HEK293 (cell line): ENCODE results near the gene MTUS2.

Experiments used
- CTCF ChIA-PET: fragments of 350-600 bp; formaldehyde crosslinking; extraction: SDS; loops from one replicate; lab custom pipeline; 2021; ENCODE audit warnings: antibody characterized with exemption; lab: Yijun Ruan, JAX
- POLR2A ChIA-PET: fragments of 300-600 bp; formaldehyde crosslinking; extraction: SDS; loops from one replicate; lab custom pipeline; 2020; ENCODE audit warnings: antibody characterized with exemption, inconsistent platforms; lab: Yijun Ruan, JAX
- H3K27ac ChIP-seq: fragments of 200-500 bp; sonication (Bioruptor generic); 2 replicates; pipeline ENCODE4 v1.5.1; 2014; ENCODE audit warnings: low read depth, low read length, control low read depth, inconsistent platforms; ENCODE audit errors: extremely low read depth
- H3K36me3 ChIP-seq, 2 experiments: fragments of 200-500 bp in 1 of 2; sonication (Bioruptor generic) in 1 of 2; 1 replicate in 1 of 2; 2 replicates in 1 of 2; pipeline ENCODE4 v1.5.1; 2014 to 2017; ENCODE audit warnings: inconsistent platforms in 2 of 2, low read length in 2 of 2; ENCODE audit not compliant: control insufficient read depth in 2 of 2, insufficient read depth in 1 of 2
- H3K4me1 ChIP-seq: fragments of 200-500 bp; sonication (Bioruptor generic); 2 replicates; pipeline ENCODE4 v1.5.1; 2014; ENCODE audit warnings: mild to moderate bottlenecking, low read length, inconsistent platforms; ENCODE audit not compliant: control insufficient read depth, insufficient read depth
- H3K4me3 ChIP-seq: 2 replicates; pipeline ENCODE4 v1.5.1; 2011; ENCODE audit warnings: low read depth, mild to moderate bottlenecking, control low read depth, low read length, moderate library complexity
- H3K9me3 ChIP-seq: fragments of 200-500 bp; sonication (Bioruptor generic); 2 replicates; pipeline ENCODE4 v1.5.1; 2014; ENCODE audit warnings: low read depth, low read length, inconsistent platforms; ENCODE audit not compliant: control insufficient read depth, insufficient read depth
- MEIS1 ChIP-seq: sonication (generic); formaldehyde crosslinking; IDR thresholded peaks from 2 replicates; pipeline ENCODE4 v1.8.1; 2022; ENCODE audit warnings: missing genetic modification reagents, mild to moderate bottlenecking, borderline replicate concordance
- SCRT1 ChIP-seq: fragments of 450-650 bp; formaldehyde crosslinking; IDR thresholded peaks from 2 replicates; pipeline ENCODE4 v1.5.1; 2016; ENCODE audit warnings: missing biosample characterization, missing genetic modification characterization, borderline replicate concordance
- ZBTB48 ChIP-seq: fragments of 450-650 bp; formaldehyde crosslinking; IDR thresholded peaks from 2 replicates; pipeline ENCODE4 v1.5.1; 2016; ENCODE audit warnings: missing biosample characterization, missing genetic modification characterization
- ZFHX2 ChIP-seq: fragments of 450-650 bp; formaldehyde crosslinking; conservative IDR thresholded peaks from 2 replicates; pipeline ENCODE4 v1.5.1; 2016; ENCODE audit warnings: missing biosample characterization, missing genetic modification characterization
- ZNF114 ChIP-seq: fragments of 450-650 bp; formaldehyde crosslinking; IDR thresholded peaks from 2 replicates; pipeline ENCODE4 v1.5.0; 2017; ENCODE audit warnings: missing biosample characterization, missing genetic modification characterization
- ZNF157 ChIP-seq: fragments of 450-650 bp; formaldehyde crosslinking; IDR thresholded peaks from 2 replicates; pipeline ENCODE4 v1.5.1; 2016; ENCODE audit warnings: missing biosample characterization, missing genetic modification characterization
- ZNF214 ChIP-seq: fragments of 450-650 bp; formaldehyde crosslinking; IDR thresholded peaks from 2 replicates; pipeline ENCODE4 v1.5.1; 2017; ENCODE audit warnings: missing biosample characterization, mild to moderate bottlenecking, missing genetic modification characterization, borderline replicate concordance
- ZNF223 ChIP-seq: fragments of 450-650 bp; formaldehyde crosslinking; IDR thresholded peaks from 2 replicates; pipeline ENCODE4 v1.5.1; 2016; ENCODE audit warnings: missing biosample characterization, missing genetic modification characterization
- ZNF335 ChIP-seq: fragments of 450-650 bp; formaldehyde crosslinking; conservative IDR thresholded peaks from 2 replicates; pipeline ENCODE4 v1.5.1; 2016; ENCODE audit warnings: missing biosample characterization, missing genetic modification characterization
- ZNF416 ChIP-seq: fragments of 450-650 bp; formaldehyde crosslinking; IDR thresholded peaks from 2 replicates; pipeline ENCODE4 v1.5.1; 2016; ENCODE audit warnings: missing biosample characterization, missing genetic modification characterization
- ZNF423 ChIP-seq: fragments of 450-650 bp; formaldehyde crosslinking; IDR thresholded peaks from 2 replicates; pipeline ENCODE4 v1.5.1; 2016; ENCODE audit warnings: missing biosample characterization, missing genetic modification characterization
- ZNF473 ChIP-seq: fragments of 450-650 bp; formaldehyde crosslinking; IDR thresholded peaks from 2 replicates; pipeline ENCODE4 v1.5.1; 2017; ENCODE audit warnings: missing biosample characterization, missing genetic modification characterization
- ZNF501 ChIP-seq: fragments of 450-650 bp; formaldehyde crosslinking; IDR thresholded peaks from 2 replicates; pipeline ENCODE4 v1.5.1; 2016; ENCODE audit warnings: missing biosample characterization, missing genetic modification characterization
- ZNF621 ChIP-seq: fragments of 450-650 bp; formaldehyde crosslinking; IDR thresholded peaks from 2 replicates; pipeline ENCODE4 v1.5.1; 2017; ENCODE audit warnings: missing biosample characterization, missing genetic modification characterization
- ZNF624 ChIP-seq: fragments of 450-650 bp; formaldehyde crosslinking; IDR thresholded peaks from 2 replicates; pipeline ENCODE4 v1.5.1; 2017; ENCODE audit warnings: missing biosample characterization, missing genetic modification characterization
- TF ChIP-seq, protein P1 (sequence below): fragments of 450-650 bp; formaldehyde crosslinking; IDR thresholded peaks from 2 replicates; pipeline ENCODE4 v1.5.1; 2016; ENCODE audit warnings: missing biosample characterization, missing genetic modification characterization
- TF ChIP-seq, protein P2 (sequence below): fragments of 450-650 bp; formaldehyde crosslinking; IDR thresholded peaks from 2 replicates; pipeline ENCODE4 v1.5.1; 2016; ENCODE audit warnings: missing biosample characterization, missing genetic modification characterization
- TF ChIP-seq, protein P3 (sequence below): fragments of 450-650 bp; formaldehyde crosslinking; IDR thresholded peaks from 2 replicates; pipeline ENCODE4 v1.5.1; 2016; ENCODE audit warnings: missing biosample characterization, missing genetic modification characterization, borderline replicate concordance
- TF ChIP-seq, protein P4 (sequence below): fragments of 450-650 bp; formaldehyde crosslinking; conservative IDR thresholded peaks from 2 replicates; pipeline ENCODE4 v1.5.1; 2016; ENCODE audit warnings: low read depth, missing biosample characterization, missing genetic modification characterization
- TF ChIP-seq, protein P5 (sequence below): fragments of 450-650 bp; formaldehyde crosslinking; IDR thresholded peaks from 2 replicates; pipeline ENCODE4 v1.5.0; 2017; ENCODE audit warnings: missing biosample characterization, missing genetic modification characterization, borderline replicate concordance

The MTUS2 gene

DNA sequence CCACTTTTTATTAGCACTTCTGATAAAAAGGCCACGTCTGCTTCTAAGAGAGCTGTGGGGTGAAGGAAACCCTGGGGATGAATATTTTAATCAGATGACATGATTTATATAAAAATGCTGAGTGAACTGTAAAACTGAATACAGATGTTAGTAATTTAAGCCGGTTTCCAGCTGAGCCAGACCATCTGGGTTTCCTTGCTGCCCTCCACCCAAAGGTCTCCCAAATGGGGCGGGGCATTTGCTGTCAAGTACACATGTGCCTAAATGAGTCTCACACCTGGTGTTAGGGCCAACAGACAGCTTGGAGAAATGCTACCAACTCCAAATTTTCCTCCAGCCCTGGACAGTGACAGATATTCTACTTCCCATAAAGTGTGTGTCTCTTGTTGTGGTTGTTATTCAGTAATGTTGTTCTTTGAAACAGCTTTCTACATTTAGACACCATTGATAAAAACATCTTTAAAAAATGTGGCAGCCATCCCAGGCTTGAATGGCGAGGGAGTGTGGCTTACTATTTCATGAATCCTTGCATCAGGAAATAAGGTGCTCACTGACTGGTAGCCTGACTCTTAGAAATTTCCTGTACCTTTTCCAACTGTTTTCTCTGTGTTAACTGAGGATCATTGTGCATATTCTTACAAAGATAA lies 350.4 kb downstream of the MTUS2 start (continued):
- TF ChIP-seq ZNF624, result no peak
- TF ChIP-seq ZNF114 (tag by site-specific recombination), result no peak
- no peak for TF ChIP-seq ZNF157
- no peak for TF ChIP-seq ZNF473 (tag by site-specific recombination)
- no peak for TF ChIP-seq ZNF214
- TF ChIP-seq ZBTB48 (tag by site-specific recombination), result no peak
- TF ChIP-seq, protein P1, sequence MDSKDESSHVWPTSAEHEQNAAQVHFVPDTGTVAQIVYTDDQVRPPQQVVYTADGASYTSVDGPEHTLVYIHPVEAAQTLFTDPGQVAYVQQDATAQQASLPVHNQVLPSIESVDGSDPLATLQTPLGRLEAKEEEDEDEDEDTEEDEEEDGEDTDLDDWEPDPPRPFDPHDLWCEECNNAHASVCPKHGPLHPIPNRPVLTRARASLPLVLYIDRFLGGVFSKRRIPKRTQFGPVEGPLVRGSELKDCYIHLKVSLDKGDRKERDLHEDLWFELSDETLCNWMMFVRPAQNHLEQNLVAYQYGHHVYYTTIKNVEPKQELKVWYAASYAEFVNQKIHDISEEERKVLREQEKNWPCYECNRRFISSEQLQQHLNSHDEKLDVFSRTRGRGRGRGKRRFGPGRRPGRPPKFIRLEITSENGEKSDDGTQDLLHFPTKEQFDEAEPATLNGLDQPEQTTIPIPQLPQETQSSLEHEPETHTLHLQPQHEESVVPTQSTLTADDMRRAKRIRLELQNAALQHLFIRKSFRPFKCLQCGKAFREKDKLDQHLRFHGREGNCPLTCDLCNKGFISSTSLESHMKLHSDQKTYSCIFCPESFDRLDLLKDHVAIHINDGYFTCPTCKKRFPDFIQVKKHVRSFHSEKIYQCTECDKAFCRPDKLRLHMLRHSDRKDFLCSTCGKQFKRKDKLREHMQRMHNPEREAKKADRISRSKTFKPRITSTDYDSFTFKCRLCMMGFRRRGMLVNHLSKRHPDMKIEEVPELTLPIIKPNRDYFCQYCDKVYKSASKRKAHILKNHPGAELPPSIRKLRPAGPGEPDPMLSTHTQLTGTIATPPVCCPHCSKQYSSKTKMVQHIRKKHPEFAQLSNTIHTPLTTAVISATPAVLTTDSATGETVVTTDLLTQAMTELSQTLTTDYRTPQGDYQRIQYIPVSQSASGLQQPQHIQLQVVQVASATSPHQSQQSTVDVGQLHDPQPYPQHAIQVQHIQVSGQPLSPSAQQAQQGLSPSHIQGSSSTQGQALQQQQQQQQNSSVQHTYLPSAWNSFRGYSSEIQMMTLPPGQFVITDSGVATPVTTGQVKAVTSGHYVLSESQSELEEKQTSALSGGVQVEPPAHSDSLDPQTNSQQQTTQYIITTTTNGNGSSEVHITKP (tag by site-specific recombination), result no peak
- TF ChIP-seq, protein P2, sequence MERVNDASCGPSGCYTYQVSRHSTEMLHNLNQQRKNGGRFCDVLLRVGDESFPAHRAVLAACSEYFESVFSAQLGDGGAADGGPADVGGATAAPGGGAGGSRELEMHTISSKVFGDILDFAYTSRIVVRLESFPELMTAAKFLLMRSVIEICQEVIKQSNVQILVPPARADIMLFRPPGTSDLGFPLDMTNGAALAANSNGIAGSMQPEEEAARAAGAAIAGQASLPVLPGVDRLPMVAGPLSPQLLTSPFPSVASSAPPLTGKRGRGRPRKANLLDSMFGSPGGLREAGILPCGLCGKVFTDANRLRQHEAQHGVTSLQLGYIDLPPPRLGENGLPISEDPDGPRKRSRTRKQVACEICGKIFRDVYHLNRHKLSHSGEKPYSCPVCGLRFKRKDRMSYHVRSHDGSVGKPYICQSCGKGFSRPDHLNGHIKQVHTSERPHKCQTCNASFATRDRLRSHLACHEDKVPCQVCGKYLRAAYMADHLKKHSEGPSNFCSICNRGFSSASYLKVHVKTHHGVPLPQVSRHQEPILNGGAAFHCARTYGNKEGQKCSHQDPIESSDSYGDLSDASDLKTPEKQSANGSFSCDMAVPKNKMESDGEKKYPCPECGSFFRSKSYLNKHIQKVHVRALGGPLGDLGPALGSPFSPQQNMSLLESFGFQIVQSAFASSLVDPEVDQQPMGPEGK (tag by site-specific recombination), result no peak
- no peak for TF ChIP-seq ZNF416
- no peak for TF ChIP-seq ZNF621 (tag by site-specific recombination)

DNA sequence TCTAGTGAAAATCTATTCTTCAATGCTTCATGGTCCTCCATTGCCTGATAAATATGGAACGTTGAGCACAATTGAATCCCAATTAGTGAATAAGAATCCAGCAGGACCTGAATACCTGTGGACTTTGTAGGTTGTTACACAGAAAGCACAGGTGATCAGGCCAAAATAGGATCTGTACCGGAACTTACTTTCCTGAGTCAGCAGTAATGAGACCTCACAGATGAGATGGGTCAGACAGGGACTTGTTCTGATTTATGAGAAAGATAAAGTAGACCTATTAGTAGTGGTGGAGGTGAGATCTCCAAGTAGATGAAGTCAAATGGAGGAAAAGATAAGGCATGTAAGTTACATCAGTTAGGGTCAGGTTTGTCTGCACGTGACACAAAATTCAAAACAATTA lies 351.1 kb downstream of the MTUS2 start:
- Histone ChIP-seq H3K9me3 (no peaks in the 10 kb centered on the region), H3K4me1 (no peaks in the 10 kb centered on the region), H3K27ac (no peak overlapping the region), H3K36me3 (no peaks in the 10 kb centered on the region), H3K4me3 (no peak overlapping the region)
- CTCF ChIA-PET, result no interaction called here
- POLR2A ChIA-PET, result no interaction called here
- TF ChIP-seq ZNF501 (tag by site-specific recombination) (no peak), ZNF335 (tag by site-specific recombination) (no peak), ZNF423 (tag by site-specific recombination) (no peak), ZNF416 (no peak), ZNF223 (tag by site-specific recombination) (no peak), ZFHX2 (no peak), SCRT1 (tag by site-specific recombination) (no peak), MEIS1 (CRISPR knock-in tag) (no peak)
- TF ChIP-seq, protein P3, sequence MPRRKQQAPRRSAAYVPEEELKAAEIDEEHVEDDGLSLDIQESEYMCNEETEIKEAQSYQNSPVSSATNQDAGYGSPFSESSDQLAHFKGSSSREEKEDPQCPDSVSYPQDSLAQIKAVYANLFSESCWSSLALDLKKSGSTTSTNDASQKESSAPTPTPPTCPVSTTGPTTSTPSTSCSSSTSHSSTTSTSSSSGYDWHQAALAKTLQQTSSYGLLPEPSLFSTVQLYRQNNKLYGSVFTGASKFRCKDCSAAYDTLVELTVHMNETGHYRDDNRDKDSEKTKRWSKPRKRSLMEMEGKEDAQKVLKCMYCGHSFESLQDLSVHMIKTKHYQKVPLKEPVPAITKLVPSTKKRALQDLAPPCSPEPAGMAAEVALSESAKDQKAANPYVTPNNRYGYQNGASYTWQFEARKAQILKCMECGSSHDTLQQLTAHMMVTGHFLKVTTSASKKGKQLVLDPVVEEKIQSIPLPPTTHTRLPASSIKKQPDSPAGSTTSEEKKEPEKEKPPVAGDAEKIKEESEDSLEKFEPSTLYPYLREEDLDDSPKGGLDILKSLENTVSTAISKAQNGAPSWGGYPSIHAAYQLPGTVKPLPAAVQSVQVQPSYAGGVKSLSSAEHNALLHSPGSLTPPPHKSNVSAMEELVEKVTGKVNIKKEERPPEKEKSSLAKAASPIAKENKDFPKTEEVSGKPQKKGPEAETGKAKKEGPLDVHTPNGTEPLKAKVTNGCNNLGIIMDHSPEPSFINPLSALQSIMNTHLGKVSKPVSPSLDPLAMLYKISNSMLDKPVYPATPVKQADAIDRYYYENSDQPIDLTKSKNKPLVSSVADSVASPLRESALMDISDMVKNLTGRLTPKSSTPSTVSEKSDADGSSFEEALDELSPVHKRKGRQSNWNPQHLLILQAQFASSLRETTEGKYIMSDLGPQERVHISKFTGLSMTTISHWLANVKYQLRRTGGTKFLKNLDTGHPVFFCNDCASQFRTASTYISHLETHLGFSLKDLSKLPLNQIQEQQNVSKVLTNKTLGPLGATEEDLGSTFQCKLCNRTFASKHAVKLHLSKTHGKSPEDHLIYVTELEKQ (tag by site-specific recombination), result no peak
- TF ChIP-seq, protein P4, sequence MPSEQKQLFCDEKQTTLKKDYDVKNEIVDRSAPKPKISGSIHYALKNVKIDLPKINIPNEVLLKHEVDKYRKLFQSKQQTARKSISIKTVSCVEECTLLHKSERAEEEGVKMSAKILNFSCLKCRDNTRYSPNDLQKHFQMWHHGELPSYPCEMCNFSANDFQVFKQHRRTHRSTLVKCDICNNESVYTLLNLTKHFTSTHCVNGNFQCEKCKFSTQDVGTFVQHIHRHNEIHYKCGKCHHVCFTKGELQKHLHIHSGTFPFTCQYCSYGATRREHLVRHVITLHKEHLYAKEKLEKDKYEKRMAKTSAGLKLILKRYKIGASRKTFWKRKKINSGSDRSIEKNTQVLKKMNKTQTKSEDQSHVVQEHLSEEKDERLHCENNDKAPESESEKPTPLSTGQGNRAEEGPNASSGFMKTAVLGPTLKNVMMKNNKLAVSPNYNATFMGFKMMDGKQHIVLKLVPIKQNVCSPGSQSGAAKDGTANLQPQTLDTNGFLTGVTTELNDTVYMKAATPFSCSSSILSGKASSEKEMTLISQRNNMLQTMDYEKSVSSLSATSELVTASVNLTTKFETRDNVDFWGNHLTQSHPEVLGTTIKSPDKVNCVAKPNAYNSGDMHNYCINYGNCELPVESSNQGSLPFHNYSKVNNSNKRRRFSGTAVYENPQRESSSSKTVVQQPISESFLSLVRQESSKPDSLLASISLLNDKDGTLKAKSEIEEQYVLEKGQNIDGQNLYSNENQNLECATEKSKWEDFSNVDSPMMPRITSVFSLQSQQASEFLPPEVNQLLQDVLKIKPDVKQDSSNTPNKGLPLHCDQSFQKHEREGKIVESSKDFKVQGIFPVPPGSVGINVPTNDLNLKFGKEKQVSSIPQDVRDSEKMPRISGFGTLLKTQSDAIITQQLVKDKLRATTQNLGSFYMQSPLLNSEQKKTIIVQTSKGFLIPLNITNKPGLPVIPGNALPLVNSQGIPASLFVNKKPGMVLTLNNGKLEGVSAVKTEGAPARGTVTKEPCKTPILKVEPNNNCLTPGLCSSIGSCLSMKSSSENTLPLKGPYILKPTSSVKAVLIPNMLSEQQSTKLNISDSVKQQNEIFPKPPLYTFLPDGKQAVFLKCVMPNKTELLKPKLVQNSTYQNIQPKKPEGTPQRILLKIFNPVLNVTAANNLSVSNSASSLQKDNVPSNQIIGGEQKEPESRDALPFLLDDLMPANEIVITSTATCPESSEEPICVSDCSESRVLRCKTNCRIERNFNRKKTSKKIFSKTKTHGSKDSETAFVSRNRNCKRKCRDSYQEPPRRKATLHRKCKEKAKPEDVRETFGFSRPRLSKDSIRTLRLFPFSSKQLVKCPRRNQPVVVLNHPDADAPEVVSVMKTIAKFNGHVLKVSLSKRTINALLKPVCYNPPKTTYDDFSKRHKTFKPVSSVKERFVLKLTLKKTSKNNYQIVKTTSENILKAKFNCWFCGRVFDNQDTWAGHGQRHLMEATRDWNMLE, result no peak
- TF ChIP-seq, protein P5, sequence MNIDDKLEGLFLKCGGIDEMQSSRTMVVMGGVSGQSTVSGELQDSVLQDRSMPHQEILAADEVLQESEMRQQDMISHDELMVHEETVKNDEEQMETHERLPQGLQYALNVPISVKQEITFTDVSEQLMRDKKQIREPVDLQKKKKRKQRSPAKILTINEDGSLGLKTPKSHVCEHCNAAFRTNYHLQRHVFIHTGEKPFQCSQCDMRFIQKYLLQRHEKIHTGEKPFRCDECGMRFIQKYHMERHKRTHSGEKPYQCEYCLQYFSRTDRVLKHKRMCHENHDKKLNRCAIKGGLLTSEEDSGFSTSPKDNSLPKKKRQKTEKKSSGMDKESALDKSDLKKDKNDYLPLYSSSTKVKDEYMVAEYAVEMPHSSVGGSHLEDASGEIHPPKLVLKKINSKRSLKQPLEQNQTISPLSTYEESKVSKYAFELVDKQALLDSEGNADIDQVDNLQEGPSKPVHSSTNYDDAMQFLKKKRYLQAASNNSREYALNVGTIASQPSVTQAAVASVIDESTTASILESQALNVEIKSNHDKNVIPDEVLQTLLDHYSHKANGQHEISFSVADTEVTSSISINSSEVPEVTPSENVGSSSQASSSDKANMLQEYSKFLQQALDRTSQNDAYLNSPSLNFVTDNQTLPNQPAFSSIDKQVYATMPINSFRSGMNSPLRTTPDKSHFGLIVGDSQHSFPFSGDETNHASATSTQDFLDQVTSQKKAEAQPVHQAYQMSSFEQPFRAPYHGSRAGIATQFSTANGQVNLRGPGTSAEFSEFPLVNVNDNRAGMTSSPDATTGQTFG (tag by site-specific recombination), result no peak
